ENCODE data around the gene PLCZ1.

PLCZ1 gene

DNA sequence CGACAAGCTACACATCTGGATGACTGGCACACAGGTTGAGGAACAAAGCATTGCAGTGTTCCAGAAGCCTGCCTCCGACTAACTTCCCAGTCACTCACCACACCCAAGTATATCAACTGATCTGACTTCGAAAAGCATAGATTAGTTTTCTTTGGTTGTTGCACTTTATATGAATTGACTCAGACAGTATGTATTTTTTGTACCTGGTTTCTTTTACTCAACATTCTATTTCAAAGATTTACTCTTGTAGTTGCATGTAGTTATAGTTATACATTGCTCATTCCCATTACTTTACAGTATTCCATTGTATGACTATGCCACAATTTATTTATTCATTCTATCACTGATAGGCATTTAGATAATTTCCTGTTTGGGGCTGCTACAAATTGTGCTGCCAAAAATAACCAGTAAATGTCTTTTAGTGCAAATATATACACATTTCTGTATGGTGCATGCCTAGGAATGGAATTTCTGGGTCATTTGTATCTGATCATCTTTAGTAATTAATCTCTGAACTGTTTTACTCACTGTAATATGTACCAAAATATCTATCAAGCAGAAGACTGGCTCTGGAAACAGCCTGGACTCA lies 17.8 kb downstream of the PLCZ1 start:
- Histone ChIP-seq H4K20me1 (ENCODE audit: control insufficient read depth, insufficient read depth, low read depth, low read length) (no peaks in the 10 kb centered on the region), H3K9me3 (ENCODE audit: control insufficient read depth, insufficient read depth, low read length) (no peaks in the 10 kb centered on the region), H3K4me2 (ENCODE audit: low read length) (no peak overlapping the region), H3K9me2 (replicated peaks; ENCODE audit: control insufficient read depth, low read length) (no peaks in the 10 kb centered on the region), H3K4me1 (ENCODE audit: control insufficient read depth, low read length) (no peaks in the 10 kb centered on the region), H3K79me2 (ENCODE audit: control insufficient read depth, low read length) (no peaks in the 10 kb centered on the region), H3K4me3 (ENCODE audit: low read length) (no peak overlapping the region), H3F3A (ENCODE audit: control insufficient read depth, insufficient read depth) (no peaks in the 10 kb centered on the region), H3K36me3 (ENCODE audit: control insufficient read depth, low read length) (no peaks in the 10 kb centered on the region), H3K27ac (ENCODE audit: low read depth, low read length) (no peak overlapping the region), H3K27me3 (ENCODE audit: control insufficient read depth, low read length) (no peaks in the 10 kb centered on the region)
- TF ChIP-seq, protein P1, sequence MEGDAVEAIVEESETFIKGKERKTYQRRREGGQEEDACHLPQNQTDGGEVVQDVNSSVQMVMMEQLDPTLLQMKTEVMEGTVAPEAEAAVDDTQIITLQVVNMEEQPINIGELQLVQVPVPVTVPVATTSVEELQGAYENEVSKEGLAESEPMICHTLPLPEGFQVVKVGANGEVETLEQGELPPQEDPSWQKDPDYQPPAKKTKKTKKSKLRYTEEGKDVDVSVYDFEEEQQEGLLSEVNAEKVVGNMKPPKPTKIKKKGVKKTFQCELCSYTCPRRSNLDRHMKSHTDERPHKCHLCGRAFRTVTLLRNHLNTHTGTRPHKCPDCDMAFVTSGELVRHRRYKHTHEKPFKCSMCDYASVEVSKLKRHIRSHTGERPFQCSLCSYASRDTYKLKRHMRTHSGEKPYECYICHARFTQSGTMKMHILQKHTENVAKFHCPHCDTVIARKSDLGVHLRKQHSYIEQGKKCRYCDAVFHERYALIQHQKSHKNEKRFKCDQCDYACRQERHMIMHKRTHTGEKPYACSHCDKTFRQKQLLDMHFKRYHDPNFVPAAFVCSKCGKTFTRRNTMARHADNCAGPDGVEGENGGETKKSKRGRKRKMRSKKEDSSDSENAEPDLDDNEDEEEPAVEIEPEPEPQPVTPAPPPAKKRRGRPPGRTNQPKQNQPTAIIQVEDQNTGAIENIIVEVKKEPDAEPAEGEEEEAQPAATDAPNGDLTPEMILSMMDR (IDR thresholded peaks at IDR 0.05; ENCODE audit: low read depth, low read length, poor library complexity, severe bottlenecking): no peak
- no peak for TF ChIP-seq EZH2phosphoT487 (IDR thresholded peaks at IDR 0.05; ENCODE audit: borderline replicate concordance, low read length)

DNA sequence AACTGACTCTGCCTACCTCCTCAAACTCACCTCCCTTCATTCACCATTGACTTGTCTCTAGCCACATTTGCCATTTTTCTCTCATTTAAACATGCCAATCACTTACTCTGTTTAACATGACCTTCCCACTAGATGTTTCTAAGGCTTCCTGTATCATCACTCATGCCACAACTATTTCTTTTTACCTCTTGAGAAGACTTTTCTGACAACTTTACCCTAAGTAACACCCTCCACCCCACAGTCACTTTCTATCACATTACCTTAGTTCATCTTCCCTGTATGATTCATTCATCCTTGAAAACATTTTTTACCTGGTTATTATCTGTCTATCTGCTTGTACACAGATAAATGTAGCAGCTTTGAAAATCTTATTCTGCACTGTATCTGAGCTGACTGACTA lies 19.4 kb downstream of the PLCZ1 start:
- no peaks in the 10 kb centered on the region for H3K9me2 ChIP-seq (replicated peaks; ENCODE audit: control insufficient read depth, low read length)
- TF ChIP-seq EZH2phosphoT487 (IDR thresholded peaks at IDR 0.05; ENCODE audit: borderline replicate concordance, low read length): no peak
- TF ChIP-seq, protein P1 (IDR thresholded peaks at IDR 0.05; ENCODE audit: low read depth, low read length, poor library complexity, severe bottlenecking): no peak
- no peaks in the 10 kb centered on the region for H3F3A ChIP-seq (ENCODE audit: control insufficient read depth, insufficient read depth)
- H3K36me3 ChIP-seq (ENCODE audit: control insufficient read depth, low read length): no peaks in the 10 kb centered on the region
- no peaks in the 10 kb centered on the region for H3K79me2 ChIP-seq (ENCODE audit: control insufficient read depth, low read length)
- no peaks in the 10 kb centered on the region for H4K20me1 ChIP-seq (ENCODE audit: control insufficient read depth, insufficient read depth, low read depth, low read length)
- no peak overlapping the region for H3K4me2 ChIP-seq (ENCODE audit: low read length)
- H3K27ac ChIP-seq (ENCODE audit: low read depth, low read length): no peak overlapping the region
- H3K4me1 ChIP-seq (ENCODE audit: control insufficient read depth, low read length): no peaks in the 10 kb centered on the region
- H3K4me3 ChIP-seq (ENCODE audit: low read length): no peak overlapping the region
- H3K27me3 ChIP-seq (ENCODE audit: control insufficient read depth, low read length): no peaks in the 10 kb centered on the region
- H3K9me3 ChIP-seq (ENCODE audit: control insufficient read depth, insufficient read depth, low read length): no peaks in the 10 kb centered on the region

DNA sequence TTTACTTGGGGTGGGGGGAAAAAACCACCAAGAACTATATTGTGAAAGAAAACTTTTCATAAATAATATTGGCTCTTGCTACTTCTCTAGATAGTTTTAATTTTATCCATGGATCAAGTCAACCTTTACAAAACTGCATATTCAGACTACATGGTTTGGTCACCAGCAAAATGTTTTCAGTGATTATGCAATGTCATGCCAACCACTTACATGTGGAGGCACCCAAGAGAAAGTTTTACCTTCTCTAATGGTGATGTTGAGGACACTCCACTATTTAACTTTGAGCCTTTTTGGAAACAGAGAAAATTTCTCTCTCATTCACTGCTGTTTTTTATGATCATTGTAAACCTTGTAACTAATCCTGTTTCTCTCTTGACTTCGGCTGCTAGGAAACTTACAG lies 21.6 kb downstream of the PLCZ1 start:
- Histone ChIP-seq H3K4me3 (ENCODE audit: low read length) (no peak overlapping the region), H3K4me2 (ENCODE audit: low read length) (no peak overlapping the region), H3K9me3 (ENCODE audit: control insufficient read depth, insufficient read depth, low read length) (no peaks in the 10 kb centered on the region), H3F3A (ENCODE audit: control insufficient read depth, insufficient read depth) (no peaks in the 10 kb centered on the region), H3K4me1 (ENCODE audit: control insufficient read depth, low read length) (no peaks in the 10 kb centered on the region), H3K79me2 (ENCODE audit: control insufficient read depth, low read length) (no peaks in the 10 kb centered on the region), H3K27me3 (ENCODE audit: control insufficient read depth, low read length) (no peaks in the 10 kb centered on the region), H3K36me3 (ENCODE audit: control insufficient read depth, low read length) (no peaks in the 10 kb centered on the region), H3K9me2 (replicated peaks; ENCODE audit: control insufficient read depth, low read length) (no peaks in the 10 kb centered on the region), H4K20me1 (ENCODE audit: control insufficient read depth, insufficient read depth, low read depth, low read length) (no peaks in the 10 kb centered on the region), H3K27ac (ENCODE audit: low read depth, low read length) (no peak overlapping the region)
- TF ChIP-seq, protein P1 (IDR thresholded peaks at IDR 0.05; ENCODE audit: low read depth, low read length, poor library complexity, severe bottlenecking): no peak
- TF ChIP-seq EZH2phosphoT487 (IDR thresholded peaks at IDR 0.05; ENCODE audit: borderline replicate concordance, low read length): no peak
